Liver (tissue), 3 donors: ENCODE results near the gene PCNX2.

Source experiments
- ATF3 ChIP-seq: IDR thresholded peaks from 2 replicates; pipeline ENCODE4 v1.6.1; 2016; ENCODE audit warnings: antibody characterized with exemption
- CTCF ChIP-seq: fragments of 150-350 bp; IDR thresholded peaks from 2 replicates; pipeline ENCODE4 v1.5.1; 2017; ENCODE audit warnings: improper control_type of control experiment, low read depth, low read length; ENCODE audit not compliant: missing input control
- FOXA1 ChIP-seq: IDR thresholded peaks from 2 replicates; pipeline ENCODE4 v1.6.1; 2016; ENCODE audit warnings: antibody characterized with exemption
- GABPA ChIP-seq, 2 donors: IDR thresholded peaks in 1 of 2; conservative IDR thresholded peaks in 1 of 2; 2 replicates each; pipeline ENCODE4 v1.6.1; 2016; ENCODE audit warnings: antibody characterized with exemption in 2 of 2, mild to moderate bottlenecking in 1 of 2, moderate library complexity in 1 of 2
- HNF4G ChIP-seq: IDR thresholded peaks from 2 replicates; pipeline ENCODE4 v1.6.1; 2016; ENCODE audit warnings: antibody characterized with exemption
- MAX ChIP-seq: IDR thresholded peaks from 2 replicates; pipeline ENCODE4 v1.6.1; 2016; ENCODE audit warnings: antibody characterized with exemption
- RAD21 ChIP-seq, 2 donors: IDR thresholded peaks; 2 replicates each; pipeline ENCODE4 v1.6.1; 2016; ENCODE audit warnings: antibody characterized with exemption in 2 of 2, mild to moderate bottlenecking in 2 of 2
- REST ChIP-seq: IDR thresholded peaks from 2 replicates; pipeline ENCODE4 v1.6.1; 2016; ENCODE audit warnings: antibody characterized with exemption, mild to moderate bottlenecking
- RXRA ChIP-seq, 2 donors: IDR thresholded peaks; 2 replicates each; pipeline ENCODE4 v1.6.1; 2017 to 2018; ENCODE audit warnings: antibody characterized with exemption in 2 of 2, mild to moderate bottlenecking in 1 of 2
- TAF1 ChIP-seq: conservative IDR thresholded peaks from 2 replicates; pipeline ENCODE4 v1.6.1; 2016; ENCODE audit warnings: antibody characterized with exemption, mild to moderate bottlenecking
- YY1 ChIP-seq: IDR thresholded peaks from 2 replicates; pipeline ENCODE4 v1.6.1; 2016; ENCODE audit warnings: antibody characterized with exemption, mild to moderate bottlenecking
- donor health status: healthy.
- donor health status: healthy.

- TF ChIP-seq CTCF (no peak), RAD21 (IDR thresholded peaks at IDR 0.05) (no peak), MAX (no peak), RXRA (IDR thresholded peaks at IDR 0.05) (no peak), REST (no peak), GABPA (IDR thresholded peaks at IDR 0.05 in 1 of 2, conservative IDR thresholded peaks at IDR 0.05 in 1 of 2) (no peak), YY1 (no peak), TAF1 (no peak), HNF4G (no peak), FOXA1 (no peak), ATF3 (no peak)
These were observed 16.9 kb downstream of the PCNX2 start for GRCh38 chr1:233278631-233279030.
